ENCODE results near the gene IFITM10.
A peak's percentile ranks its signal among the peaks of the same experiment; 100 is the strongest.

The IFITM10 gene

GRCh38 chr11:1766719-1767398 is 16.5 kb upstream of the IFITM10 start:
- TF ChIP-seq, protein P1, sequence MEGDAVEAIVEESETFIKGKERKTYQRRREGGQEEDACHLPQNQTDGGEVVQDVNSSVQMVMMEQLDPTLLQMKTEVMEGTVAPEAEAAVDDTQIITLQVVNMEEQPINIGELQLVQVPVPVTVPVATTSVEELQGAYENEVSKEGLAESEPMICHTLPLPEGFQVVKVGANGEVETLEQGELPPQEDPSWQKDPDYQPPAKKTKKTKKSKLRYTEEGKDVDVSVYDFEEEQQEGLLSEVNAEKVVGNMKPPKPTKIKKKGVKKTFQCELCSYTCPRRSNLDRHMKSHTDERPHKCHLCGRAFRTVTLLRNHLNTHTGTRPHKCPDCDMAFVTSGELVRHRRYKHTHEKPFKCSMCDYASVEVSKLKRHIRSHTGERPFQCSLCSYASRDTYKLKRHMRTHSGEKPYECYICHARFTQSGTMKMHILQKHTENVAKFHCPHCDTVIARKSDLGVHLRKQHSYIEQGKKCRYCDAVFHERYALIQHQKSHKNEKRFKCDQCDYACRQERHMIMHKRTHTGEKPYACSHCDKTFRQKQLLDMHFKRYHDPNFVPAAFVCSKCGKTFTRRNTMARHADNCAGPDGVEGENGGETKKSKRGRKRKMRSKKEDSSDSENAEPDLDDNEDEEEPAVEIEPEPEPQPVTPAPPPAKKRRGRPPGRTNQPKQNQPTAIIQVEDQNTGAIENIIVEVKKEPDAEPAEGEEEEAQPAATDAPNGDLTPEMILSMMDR (IDR thresholded peaks at IDR 0.05; ENCODE audit: borderline replicate concordance, insufficient read depth, low read depth, low read length) = no peak

GRCh38 chr11:1765871-1766718 is 15.7 kb upstream of the IFITM10 start:
- H3K4me3 ChIP-seq (ENCODE audit: low read depth, low read length) = no peak overlapping the region
- TF ChIP-seq, protein P1 (IDR thresholded peaks at IDR 0.05; ENCODE audit: borderline replicate concordance, insufficient read depth, low read depth, low read length) = peak; percentile 25; the same call in 1 of the 2 replicates

More at GRCh38 chr11:1766719-1767398, 16.5 kb upstream of the IFITM10 start:
- no peak overlapping the region for H3K4me3 ChIP-seq (ENCODE audit: low read depth, low read length)

GRCh38 chr11:1763796-1764661 is 13.6 kb upstream of the IFITM10 start, which contains the start of gene CTSD:
TSS of gene CTSD (minus strand) at chr11:1763927. CDS start at chr11:1763859, 68 bp downstream.
- peak within 1 kb of the TSS; percentile 69 for H3K4me3 ChIP-seq (ENCODE audit: low read depth, low read length)
- TF ChIP-seq, protein P1 (IDR thresholded peaks at IDR 0.05; ENCODE audit: borderline replicate concordance, insufficient read depth, low read depth, low read length) = peak; percentile 12; the same call in 1 of the 2 replicates

DNA sequence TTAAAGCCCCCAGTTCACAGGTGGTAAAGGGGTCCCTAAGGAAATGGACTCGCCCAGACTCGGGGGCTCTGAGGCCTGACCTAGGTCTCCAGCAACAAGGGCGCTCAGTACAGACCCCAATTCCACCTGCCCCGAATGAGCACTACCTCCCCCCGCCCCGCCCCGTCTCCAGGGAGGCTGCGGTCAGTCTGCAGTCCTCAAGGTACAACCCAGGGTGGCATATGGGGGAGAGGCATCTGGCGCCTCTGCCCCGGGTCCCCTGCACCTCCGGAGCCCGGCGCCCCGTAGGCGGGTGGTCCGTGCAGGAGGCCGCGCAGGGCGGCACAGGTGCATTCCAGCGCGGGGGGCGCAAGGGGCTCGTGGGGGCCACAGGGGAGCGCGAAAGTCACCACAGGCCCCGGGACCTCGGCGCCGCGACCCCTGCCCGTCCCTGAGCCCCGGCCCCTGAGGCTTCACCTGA is 13.0 kb upstream of the IFITM10 start:
- TF ChIP-seq, protein P1 (IDR thresholded peaks at IDR 0.05; ENCODE audit: borderline replicate concordance, insufficient read depth, low read depth, low read length) = no peak
- H3K4me3 ChIP-seq (ENCODE audit: low read depth, low read length) = peak overlapping the region; percentile 69

GRCh38 chr11:1762537-1763302 is 12.3 kb upstream of the IFITM10 start:
- peak overlapping the region; percentile 69 for H3K4me3 ChIP-seq (ENCODE audit: low read depth, low read length)
- TF ChIP-seq, protein P1 (IDR thresholded peaks at IDR 0.05; ENCODE audit: borderline replicate concordance, insufficient read depth, low read depth, low read length) = no peak
